HG02642 (cell line): ENCODE results near the gene SERPINB11.
A peak's percentile ranks its signal among the peaks of the same experiment; 100 is the strongest.
"Not testable (repeated sequence)": the region's sequence is repeated elsewhere in the genome, so short reads cannot be mapped to it uniquely, and the experiment has no call there.

Experiments used
- ATAC-seq: cut with Tn5 transposase; IDR thresholded peaks from one replicate; pipeline ENCODE4 v1.9.1; 2021; ENCODE audit warnings: mild to moderate bottlenecking; ENCODE audit not compliant: unreplicated experiment, poor library complexity

The SERPINB11 gene

GRCh38 chr18:63702660-63703059 lies at the start of gene SERPINB11:
Gene SERPINB11, plus strand, starts transcription at chr18:63702960. Its CDS starts 7,234 bp downstream, at chr18:63710194.
- no peak for ATAC-seq

GRCh38 chr18:63658920-63659319 lies 43.8 kb upstream of the SERPINB11 start:
- ATAC-seq, result not testable (repeated sequence)

GRCh38 chr18:63661750-63662149 lies 41.0 kb upstream of the SERPINB11 start, which contains the start of gene SERPINB3:
Gene SERPINB3, minus strand, starts transcription at chr18:63661893. Its CDS starts 677 bp downstream, at chr18:63661216.
- ATAC-seq, result not testable (repeated sequence)

GRCh38 chr18:63664571-63664970 lies 38.2 kb upstream of the SERPINB11 start:
- no peak for ATAC-seq

GRCh38 chr18:63676526-63677323 lies 26.0 kb upstream of the SERPINB11 start:
- peak; percentile 76 for ATAC-seq

GRCh38 chr18:63677500-63678225 lies 25.1 kb upstream of the SERPINB11 start:
- ATAC-seq, result no peak

GRCh38 chr18:63679820-63680606 lies 22.7 kb upstream of the SERPINB11 start:
- no peak for ATAC-seq

GRCh38 chr18:63681449-63682340 lies 21.1 kb upstream of the SERPINB11 start:
- ATAC-seq, result no peak

GRCh38 chr18:63683152-63683551 lies 19.6 kb upstream of the SERPINB11 start:
- ATAC-seq, result no peak

- no peak for ATAC-seq
Observed at GRCh38 chr18:63683890-63684289, 18.9 kb upstream of the SERPINB11 start.

GRCh38 chr18:63684718-63685117 lies 18.0 kb upstream of the SERPINB11 start:
- no peak for ATAC-seq

GRCh38 chr18:63686871-63687270 lies 15.9 kb upstream of the SERPINB11 start:
- no peak for ATAC-seq

- ATAC-seq, result no peak
Observed at GRCh38 chr18:63689064-63689463, 13.7 kb upstream of the SERPINB11 start.

GRCh38 chr18:63697097-63697660 lies 5.6 kb upstream of the SERPINB11 start:
- ATAC-seq, result no peak

GRCh38 chr18:63700501-63700900 lies 2.3 kb upstream of the SERPINB11 start:
- no peak for ATAC-seq

- no peak for ATAC-seq
Observed at GRCh38 chr18:63701952-63702351, 808 bp upstream of the SERPINB11 start.

- ATAC-seq, result no peak
Observed at GRCh38 chr18:63705401-63705800, 2.6 kb downstream of the SERPINB11 start.

GRCh38 chr18:63707816-63708215 lies 5.1 kb downstream of the SERPINB11 start:
- ATAC-seq, result no peak

- no peak for ATAC-seq
Observed at GRCh38 chr18:63708650-63709049, 5.9 kb downstream of the SERPINB11 start.
